Bronchial smooth muscle cell (primary cell): ENCODE results near the gene ADAMTS8. TPM values are rescaled to one million over a fixed set of nuclear protein-coding genes. Genes with fewer than 3 reads are reported as not detected.

Source experiments
- total RNA-seq: library from RNA; depleted of rRNA; stranded (reverse); fragments of >200 nt; gene quantifications from 2 replicates; pipeline ENCODE4 v1.2.1, GENCODE V29; 2014

Gene ADAMTS8
- 0.32 and 0.77 TPM in 2 replicates for total RNA-seq

GRCh38 chr11:130428316-130429119 lies at the start of gene ADAMTS8:
Gene ADAMTS8 (minus strand): TSS chr11:130428609. CDS start chr11:130428286, 323 bp downstream.

GRCh38 chr11:130448416-130449309 lies 20.3 kb upstream of the ADAMTS8 start, which contains the start of gene ADAMTS15:
Gene ADAMTS15 (plus strand): TSS chr11:130448645. CDS start chr11:130448974, 329 bp downstream.

Other genes starting within 250 kb of the ADAMTS8 start
- gene ZBTB44, start 113.7 kb downstream of the ADAMTS8 start, total RNA-seq = 14.0 and 32.0 TPM in 2 replicates
- 23.4 and 29.6 TPM in 2 replicates for gene ADAMTS15, start 20.0 kb upstream of the ADAMTS8 start, total RNA-seq